ENCODE results near the gene ZNF718.
"Not testable (repeated sequence)": the region's sequence is repeated elsewhere in the genome, so short reads cannot be mapped to it uniquely, and the experiment has no call there.

Gene ZNF718

GRCh38 chr4:195159-195558, 70.9 kb downstream of the ZNF718 start:
- not testable (repeated sequence) for H3K4me3 Mint-ChIP-seq; H3K36me3 Mint-ChIP-seq (ENCODE audit: low read depth); H3K4me1 Mint-ChIP-seq (ENCODE audit: low read depth); H3K27ac Mint-ChIP-seq; H3K27me3 Mint-ChIP-seq (ENCODE audit: low read depth)
- H3K9me3 Mint-ChIP-seq = peaks cover 71% of the 10 kb centered on the region

DNA sequence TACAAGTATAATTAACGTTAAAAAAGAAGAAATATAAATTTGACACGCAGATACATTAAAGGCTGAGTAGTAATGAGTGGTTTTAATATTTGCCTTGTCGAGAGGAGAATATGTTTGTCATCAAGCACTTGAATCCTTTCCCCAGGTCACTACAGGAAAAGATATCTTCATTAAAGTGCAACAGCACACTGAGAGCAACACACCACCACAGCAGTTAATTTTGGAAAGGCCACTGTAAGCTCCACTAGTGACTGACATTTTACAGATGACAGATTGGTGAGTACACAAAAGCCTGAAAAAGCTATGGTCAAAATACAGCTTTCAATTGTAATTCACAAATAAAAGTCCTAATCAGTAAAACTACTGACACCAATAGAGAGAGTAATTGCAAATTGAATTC, 76.6 kb downstream of the ZNF718 start:
- Mint-ChIP-seq H3K27me3 (ENCODE audit: low read depth) (no peaks in the 10 kb centered on the region), H3K9me3 (peaks cover 68% of the 10 kb centered on the region), H3K36me3 (ENCODE audit: low read depth) (peaks cover 11% of the 10 kb centered on the region), H3K4me1 (ENCODE audit: low read depth) (no peaks in the 10 kb centered on the region), H3K27ac (no peak overlapping the region), H3K4me3 (no peak overlapping the region)

DNA sequence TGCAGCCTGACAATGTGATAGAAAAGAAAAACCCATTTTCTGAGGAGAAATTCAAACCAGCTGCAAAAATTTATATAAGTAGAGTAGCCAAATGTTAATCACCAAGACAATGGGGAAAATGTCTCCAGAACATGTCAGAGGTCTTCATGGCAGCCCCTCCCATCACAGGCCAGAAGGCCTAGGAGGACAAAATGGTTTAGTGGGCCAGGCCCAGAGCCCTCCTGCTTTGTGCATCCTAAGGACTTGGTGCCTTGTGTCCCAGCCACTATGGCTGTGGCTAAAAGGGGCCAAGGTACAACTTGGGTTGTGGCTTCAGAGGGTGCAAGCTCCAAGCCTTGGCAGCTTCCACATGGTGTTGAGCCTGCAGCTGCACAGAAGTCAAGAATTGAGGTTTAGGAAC, 78.5 kb downstream of the ZNF718 start:
- peaks cover 75% of the 10 kb centered on the region for H3K9me3 Mint-ChIP-seq
- peaks cover 18% of the 10 kb centered on the region for H3K36me3 Mint-ChIP-seq (ENCODE audit: low read depth)
- H3K4me3 Mint-ChIP-seq; H3K27me3 Mint-ChIP-seq (ENCODE audit: low read depth); H3K27ac Mint-ChIP-seq; H3K4me1 Mint-ChIP-seq (ENCODE audit: low read depth): not testable (repeated sequence)

- Mint-ChIP-seq H3K4me1 (ENCODE audit: low read depth) (no peaks in the 10 kb centered on the region), H3K27ac (no peak overlapping the region), H3K27me3 (ENCODE audit: low read depth) (no peaks in the 10 kb centered on the region), H3K9me3 (peaks cover 67% of the 10 kb centered on the region), H3K4me3 (no peak overlapping the region), H3K36me3 (ENCODE audit: low read depth) (peaks cover 21% of the 10 kb centered on the region)
Measured at GRCh38 chr4:205097-205756, 80.9 kb downstream of the ZNF718 start.

- H3K27me3 Mint-ChIP-seq (ENCODE audit: low read depth) = no peaks in the 10 kb centered on the region
- no peak overlapping the region for H3K4me3 Mint-ChIP-seq
- peaks cover 2% of the 10 kb centered on the region for H3K4me1 Mint-ChIP-seq (ENCODE audit: low read depth)
- peaks cover 68% of the 10 kb centered on the region for H3K9me3 Mint-ChIP-seq
- no peak overlapping the region for H3K27ac Mint-ChIP-seq
- peaks cover 21% of the 10 kb centered on the region for H3K36me3 Mint-ChIP-seq (ENCODE audit: low read depth)
Measured at GRCh38 chr4:206054-206453, 81.8 kb downstream of the ZNF718 start.

GRCh38 chr4:208416-209096, 84.3 kb downstream of the ZNF718 start:
- H3K27me3 Mint-ChIP-seq (ENCODE audit: low read depth); H3K27ac Mint-ChIP-seq; H3K4me3 Mint-ChIP-seq; H3K4me1 Mint-ChIP-seq (ENCODE audit: low read depth): not testable (repeated sequence)
- H3K9me3 Mint-ChIP-seq = peaks cover 62% of the 10 kb centered on the region
- peaks cover 17% of the 10 kb centered on the region for H3K36me3 Mint-ChIP-seq (ENCODE audit: low read depth)

DNA sequence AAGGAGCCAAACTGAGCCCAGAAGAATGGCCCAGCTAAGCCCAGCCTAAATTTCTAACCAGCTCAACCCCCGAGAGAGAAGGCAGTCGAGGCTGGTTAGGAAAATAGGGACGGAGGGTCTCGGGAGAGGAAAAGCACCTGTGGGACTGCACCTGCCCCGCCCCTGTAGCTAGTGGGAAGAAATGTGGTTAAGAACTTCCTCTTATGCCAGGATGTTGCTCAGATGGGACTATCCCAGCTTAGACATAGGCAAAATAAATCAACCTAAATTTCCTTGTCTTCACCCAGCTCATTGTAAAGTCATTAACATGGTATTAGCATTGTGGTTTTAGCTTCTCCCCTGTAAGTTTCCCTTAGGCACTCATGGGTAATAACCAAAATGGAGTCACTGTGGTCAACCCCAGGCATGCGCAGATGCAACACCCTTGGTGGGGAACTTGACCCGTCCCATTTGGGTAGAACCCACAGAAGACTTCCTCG, 86.8 kb downstream of the ZNF718 start:
- peaks cover 72% of the 10 kb centered on the region for H3K9me3 Mint-ChIP-seq
- H3K27me3 Mint-ChIP-seq (ENCODE audit: low read depth) = no peaks in the 10 kb centered on the region
- peaks cover 12% of the 10 kb centered on the region for H3K36me3 Mint-ChIP-seq (ENCODE audit: low read depth)
- no peak overlapping the region for H3K27ac Mint-ChIP-seq
- H3K4me3 Mint-ChIP-seq = no peak overlapping the region
- peaks cover 6% of the 10 kb centered on the region for H3K4me1 Mint-ChIP-seq (ENCODE audit: low read depth)

DNA sequence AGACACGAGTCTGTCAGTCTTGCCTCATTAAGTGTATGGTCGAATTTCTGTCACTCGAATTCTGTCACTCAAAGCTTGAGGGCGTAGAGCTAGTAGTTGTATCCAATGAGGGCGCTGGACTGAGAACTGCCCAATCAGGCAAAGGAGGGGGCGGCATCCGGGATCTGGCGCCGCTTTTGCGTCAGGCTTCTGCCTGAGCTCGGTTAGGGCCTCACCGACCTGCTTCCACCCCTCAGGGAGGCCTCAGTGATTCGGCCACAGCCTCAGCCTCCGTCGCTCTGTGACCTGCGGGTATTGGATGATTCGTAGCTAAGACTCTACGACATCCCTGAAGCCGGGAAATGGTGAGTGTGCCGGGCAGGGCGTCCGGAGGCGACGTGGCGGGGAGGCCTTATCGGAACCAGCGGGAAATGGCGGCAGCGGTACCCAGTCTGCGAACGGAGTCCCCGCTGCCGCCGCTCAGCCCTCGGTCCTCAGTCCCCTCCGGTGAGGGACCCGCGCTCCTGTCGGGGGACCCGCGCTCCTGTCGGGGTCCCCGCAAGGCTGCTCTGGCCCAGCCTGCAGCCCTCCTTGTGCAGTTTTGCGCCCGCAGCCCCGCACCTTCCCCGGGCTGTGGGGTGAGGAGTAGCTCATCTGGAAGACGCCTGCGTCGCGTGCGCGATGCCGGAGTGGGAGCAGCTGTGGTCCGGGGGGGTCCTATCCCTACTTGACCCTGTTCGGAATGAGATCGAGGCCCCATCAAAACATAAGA, 88.3 kb downstream of the ZNF718 start:
- no peaks in the 10 kb centered on the region for H3K27me3 Mint-ChIP-seq (ENCODE audit: low read depth)
- no peak overlapping the region for H3K27ac Mint-ChIP-seq
- H3K4me3 Mint-ChIP-seq = no peak overlapping the region
- H3K4me1 Mint-ChIP-seq (ENCODE audit: low read depth) = peaks cover 6% of the 10 kb centered on the region
- peaks cover 9% of the 10 kb centered on the region for H3K36me3 Mint-ChIP-seq (ENCODE audit: low read depth)
- H3K9me3 Mint-ChIP-seq = peaks cover 72% of the 10 kb centered on the region

DNA sequence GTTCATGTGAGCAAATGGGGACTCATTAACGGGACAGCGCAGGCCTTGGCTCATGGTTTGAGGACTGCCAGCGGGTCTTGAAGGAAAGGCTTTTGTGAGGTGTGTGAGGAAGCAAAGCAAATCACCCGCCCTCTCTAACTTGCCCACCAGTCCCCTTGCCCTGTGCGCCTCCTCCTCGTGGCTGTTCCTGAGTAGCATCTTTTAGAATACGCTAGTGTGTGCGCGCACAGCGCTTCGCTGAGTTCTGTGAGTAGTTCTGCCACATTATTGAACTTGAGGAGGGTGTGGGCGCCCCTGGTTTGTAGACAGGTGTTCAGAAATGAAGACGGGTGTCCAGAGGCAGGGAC, 88.9 kb downstream of the ZNF718 start:
- not testable (repeated sequence) for H3K27ac Mint-ChIP-seq; H3K4me3 Mint-ChIP-seq; H3K4me1 Mint-ChIP-seq (ENCODE audit: low read depth); H3K36me3 Mint-ChIP-seq (ENCODE audit: low read depth); H3K27me3 Mint-ChIP-seq (ENCODE audit: low read depth)
- H3K9me3 Mint-ChIP-seq = peaks cover 72% of the 10 kb centered on the region
